ENCODE results near the gene AUTS2. TPM values are rescaled to one million over a fixed set of nuclear protein-coding genes. Genes with fewer than 3 reads are reported as not detected.

The AUTS2 gene
- total RNA-seq, 1 experiment from 2014 or later = 50.0 TPM

DNA sequence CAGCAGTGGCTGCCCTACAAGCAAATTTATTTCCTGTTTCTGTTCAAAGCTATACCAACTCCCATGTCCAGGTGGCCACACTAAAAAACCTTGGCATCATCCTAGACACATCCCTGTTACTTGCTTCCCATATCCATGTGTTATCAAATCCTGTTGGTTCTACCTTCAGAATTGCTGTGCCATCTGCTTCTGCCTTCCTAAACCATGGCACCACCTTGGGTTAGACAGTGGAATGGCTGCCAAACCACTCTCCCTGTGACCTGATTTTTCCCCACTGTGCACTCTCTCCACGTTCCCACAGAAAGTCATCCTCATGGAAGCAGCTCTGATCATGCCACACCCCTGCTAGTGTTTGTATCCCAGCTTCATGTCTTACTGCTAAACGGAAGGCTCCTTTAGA lies 836.1 kb downstream of the AUTS2 start:
- Mint-ChIP-seq H3K36me3 (no peaks in the 10 kb centered on the region), H3K27me3 (ENCODE audit: low read depth) (no peaks in the 10 kb centered on the region), H3K27ac (no peak overlapping the region), H3K4me1 (no peaks in the 10 kb centered on the region), H3K9me3 (no peaks in the 10 kb centered on the region), H3K4me3 (no peak overlapping the region)
- ATAC-seq (no peak), DNase-seq (ENCODE audit: low spot score) (no peak)
- ChIA-PET POLR2A (no interaction called here), CTCF (no interaction called here)
- no peak for TF ChIP-seq PRRX2 (CRISPR knock-in tag; IDR thresholded peaks at IDR 0.05)
- no peak for TF ChIP-seq GABPB1 (CRISPR knock-in tag; IDR thresholded peaks at IDR 0.05)
- TF ChIP-seq, protein P1, sequence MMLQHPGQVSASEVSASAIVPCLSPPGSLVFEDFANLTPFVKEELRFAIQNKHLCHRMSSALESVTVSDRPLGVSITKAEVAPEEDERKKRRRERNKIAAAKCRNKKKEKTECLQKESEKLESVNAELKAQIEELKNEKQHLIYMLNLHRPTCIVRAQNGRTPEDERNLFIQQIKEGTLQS (CRISPR knock-in tag; conservative IDR thresholded peaks at IDR 0.05) = no peak
- TF ChIP-seq ZNF138 (CRISPR knock-in tag; conservative IDR thresholded peaks at IDR 0.05) = no peak
- TF ChIP-seq, protein P2, sequence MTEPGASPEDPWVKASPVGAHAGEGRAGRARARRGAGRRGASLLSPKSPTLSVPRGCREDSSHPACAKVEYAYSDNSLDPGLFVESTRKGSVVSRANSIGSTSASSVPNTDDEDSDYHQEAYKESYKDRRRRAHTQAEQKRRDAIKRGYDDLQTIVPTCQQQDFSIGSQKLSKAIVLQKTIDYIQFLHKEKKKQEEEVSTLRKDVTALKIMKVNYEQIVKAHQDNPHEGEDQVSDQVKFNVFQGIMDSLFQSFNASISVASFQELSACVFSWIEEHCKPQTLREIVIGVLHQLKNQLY (CRISPR knock-in tag; IDR thresholded peaks at IDR 0.05) = no peak
- no peak for TF ChIP-seq EMX1 (CRISPR knock-in tag; IDR thresholded peaks at IDR 0.05)
- TF ChIP-seq, protein P3, sequence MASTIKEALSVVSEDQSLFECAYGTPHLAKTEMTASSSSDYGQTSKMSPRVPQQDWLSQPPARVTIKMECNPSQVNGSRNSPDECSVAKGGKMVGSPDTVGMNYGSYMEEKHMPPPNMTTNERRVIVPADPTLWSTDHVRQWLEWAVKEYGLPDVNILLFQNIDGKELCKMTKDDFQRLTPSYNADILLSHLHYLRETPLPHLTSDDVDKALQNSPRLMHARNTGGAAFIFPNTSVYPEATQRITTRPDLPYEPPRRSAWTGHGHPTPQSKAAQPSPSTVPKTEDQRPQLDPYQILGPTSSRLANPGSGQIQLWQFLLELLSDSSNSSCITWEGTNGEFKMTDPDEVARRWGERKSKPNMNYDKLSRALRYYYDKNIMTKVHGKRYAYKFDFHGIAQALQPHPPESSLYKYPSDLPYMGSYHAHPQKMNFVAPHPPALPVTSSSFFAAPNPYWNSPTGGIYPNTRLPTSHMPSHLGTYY (CRISPR knock-in tag; IDR thresholded peaks at IDR 0.05) = no peak
- TF ChIP-seq JAZF1 (CRISPR knock-in tag; IDR thresholded peaks at IDR 0.05) = no peak
- no peak for TF ChIP-seq ZNF232 (CRISPR knock-in tag; IDR thresholded peaks at IDR 0.05)
- TF ChIP-seq ZNF671 (CRISPR knock-in tag; IDR thresholded peaks at IDR 0.05) = no peak
- no peak for TF ChIP-seq CBFB (CRISPR knock-in tag; IDR thresholded peaks at IDR 0.05; ENCODE audit: low read depth)
- TF ChIP-seq ZNF263 (CRISPR knock-in tag; IDR thresholded peaks at IDR 0.05; ENCODE audit: low read depth) = no peak

DNA sequence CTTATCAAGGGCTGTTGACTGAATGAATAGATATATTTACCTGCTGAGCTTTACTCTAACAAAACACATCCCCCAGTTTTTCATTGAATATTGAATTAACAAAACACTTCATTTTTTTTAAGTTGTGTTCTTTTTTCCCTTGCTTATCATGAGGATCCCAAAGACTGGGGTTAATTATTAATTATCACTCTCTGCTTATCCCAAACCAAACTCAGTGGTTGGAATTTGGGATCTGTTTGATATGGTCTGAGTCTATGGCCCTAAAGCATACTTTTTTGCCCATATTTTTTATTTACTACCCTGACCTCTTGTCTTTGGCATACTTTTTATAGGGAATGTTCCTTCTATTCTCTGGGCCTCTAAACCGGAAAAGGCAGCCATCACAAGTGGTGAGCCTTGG lies 836.5 kb downstream of the AUTS2 start:
- Mint-ChIP-seq H3K9me3 (no peaks in the 10 kb centered on the region), H3K4me1 (no peaks in the 10 kb centered on the region), H3K27me3 (ENCODE audit: low read depth) (no peaks in the 10 kb centered on the region), H3K27ac (no peak overlapping the region), H3K4me3 (no peak overlapping the region), H3K36me3 (no peaks in the 10 kb centered on the region)
- DNase-seq (ENCODE audit: low spot score) (no peak), ATAC-seq (no peak)
- POLR2A ChIA-PET = no interaction called here
- CTCF ChIA-PET = no interaction called here
- TF ChIP-seq ZNF138 (CRISPR knock-in tag; conservative IDR thresholded peaks at IDR 0.05) = no peak
- TF ChIP-seq, protein P4, sequence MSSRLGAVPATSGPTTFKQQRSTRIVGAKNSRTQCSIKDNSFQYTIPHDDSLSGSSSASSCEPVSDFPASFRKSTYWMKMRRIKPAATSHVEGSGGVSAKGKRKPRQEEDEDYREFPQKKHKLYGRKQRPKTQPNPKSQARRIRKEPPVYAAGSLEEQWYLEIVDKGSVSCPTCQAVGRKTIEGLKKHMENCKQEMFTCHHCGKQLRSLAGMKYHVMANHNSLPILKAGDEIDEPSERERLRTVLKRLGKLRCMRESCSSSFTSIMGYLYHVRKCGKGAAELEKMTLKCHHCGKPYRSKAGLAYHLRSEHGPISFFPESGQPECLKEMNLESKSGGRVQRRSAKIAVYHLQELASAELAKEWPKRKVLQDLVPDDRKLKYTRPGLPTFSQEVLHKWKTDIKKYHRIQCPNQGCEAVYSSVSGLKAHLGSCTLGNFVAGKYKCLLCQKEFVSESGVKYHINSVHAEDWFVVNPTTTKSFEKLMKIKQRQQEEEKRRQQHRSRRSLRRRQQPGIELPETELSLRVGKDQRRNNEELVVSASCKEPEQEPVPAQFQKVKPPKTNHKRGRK (CRISPR knock-in tag; IDR thresholded peaks at IDR 0.05; ENCODE audit: borderline replicate concordance) = no peak
- no peak for TF ChIP-seq TCF7 (CRISPR knock-in tag; IDR thresholded peaks at IDR 0.05; ENCODE audit: low read depth)
- TF ChIP-seq, protein P5, sequence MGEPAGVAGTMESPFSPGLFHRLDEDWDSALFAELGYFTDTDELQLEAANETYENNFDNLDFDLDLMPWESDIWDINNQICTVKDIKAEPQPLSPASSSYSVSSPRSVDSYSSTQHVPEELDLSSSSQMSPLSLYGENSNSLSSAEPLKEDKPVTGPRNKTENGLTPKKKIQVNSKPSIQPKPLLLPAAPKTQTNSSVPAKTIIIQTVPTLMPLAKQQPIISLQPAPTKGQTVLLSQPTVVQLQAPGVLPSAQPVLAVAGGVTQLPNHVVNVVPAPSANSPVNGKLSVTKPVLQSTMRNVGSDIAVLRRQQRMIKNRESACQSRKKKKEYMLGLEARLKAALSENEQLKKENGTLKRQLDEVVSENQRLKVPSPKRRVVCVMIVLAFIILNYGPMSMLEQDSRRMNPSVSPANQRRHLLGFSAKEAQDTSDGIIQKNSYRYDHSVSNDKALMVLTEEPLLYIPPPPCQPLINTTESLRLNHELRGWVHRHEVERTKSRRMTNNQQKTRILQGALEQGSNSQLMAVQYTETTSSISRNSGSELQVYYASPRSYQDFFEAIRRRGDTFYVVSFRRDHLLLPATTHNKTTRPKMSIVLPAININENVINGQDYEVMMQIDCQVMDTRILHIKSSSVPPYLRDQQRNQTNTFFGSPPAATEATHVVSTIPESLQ (CRISPR knock-in tag; IDR thresholded peaks at IDR 0.05) = no peak
- TF ChIP-seq, protein P6, sequence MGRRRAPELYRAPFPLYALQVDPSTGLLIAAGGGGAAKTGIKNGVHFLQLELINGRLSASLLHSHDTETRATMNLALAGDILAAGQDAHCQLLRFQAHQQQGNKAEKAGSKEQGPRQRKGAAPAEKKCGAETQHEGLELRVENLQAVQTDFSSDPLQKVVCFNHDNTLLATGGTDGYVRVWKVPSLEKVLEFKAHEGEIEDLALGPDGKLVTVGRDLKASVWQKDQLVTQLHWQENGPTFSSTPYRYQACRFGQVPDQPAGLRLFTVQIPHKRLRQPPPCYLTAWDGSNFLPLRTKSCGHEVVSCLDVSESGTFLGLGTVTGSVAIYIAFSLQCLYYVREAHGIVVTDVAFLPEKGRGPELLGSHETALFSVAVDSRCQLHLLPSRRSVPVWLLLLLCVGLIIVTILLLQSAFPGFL (CRISPR knock-in tag; IDR thresholded peaks at IDR 0.05; ENCODE audit: borderline replicate concordance) = no peak
- TF ChIP-seq, protein P7, sequence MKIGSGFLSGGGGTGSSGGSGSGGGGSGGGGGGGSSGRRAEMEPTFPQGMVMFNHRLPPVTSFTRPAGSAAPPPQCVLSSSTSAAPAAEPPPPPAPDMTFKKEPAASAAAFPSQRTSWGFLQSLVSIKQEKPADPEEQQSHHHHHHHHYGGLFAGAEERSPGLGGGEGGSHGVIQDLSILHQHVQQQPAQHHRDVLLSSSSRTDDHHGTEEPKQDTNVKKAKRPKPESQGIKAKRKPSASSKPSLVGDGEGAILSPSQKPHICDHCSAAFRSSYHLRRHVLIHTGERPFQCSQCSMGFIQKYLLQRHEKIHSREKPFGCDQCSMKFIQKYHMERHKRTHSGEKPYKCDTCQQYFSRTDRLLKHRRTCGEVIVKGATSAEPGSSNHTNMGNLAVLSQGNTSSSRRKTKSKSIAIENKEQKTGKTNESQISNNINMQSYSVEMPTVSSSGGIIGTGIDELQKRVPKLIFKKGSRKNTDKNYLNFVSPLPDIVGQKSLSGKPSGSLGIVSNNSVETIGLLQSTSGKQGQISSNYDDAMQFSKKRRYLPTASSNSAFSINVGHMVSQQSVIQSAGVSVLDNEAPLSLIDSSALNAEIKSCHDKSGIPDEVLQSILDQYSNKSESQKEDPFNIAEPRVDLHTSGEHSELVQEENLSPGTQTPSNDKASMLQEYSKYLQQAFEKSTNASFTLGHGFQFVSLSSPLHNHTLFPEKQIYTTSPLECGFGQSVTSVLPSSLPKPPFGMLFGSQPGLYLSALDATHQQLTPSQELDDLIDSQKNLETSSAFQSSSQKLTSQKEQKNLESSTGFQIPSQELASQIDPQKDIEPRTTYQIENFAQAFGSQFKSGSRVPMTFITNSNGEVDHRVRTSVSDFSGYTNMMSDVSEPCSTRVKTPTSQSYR (CRISPR knock-in tag; IDR thresholded peaks at IDR 0.05) = no peak
- no peak for TF ChIP-seq ZNF671 (CRISPR knock-in tag; IDR thresholded peaks at IDR 0.05)
- TF ChIP-seq FOXP1 (CRISPR knock-in tag; IDR thresholded peaks at IDR 0.05; ENCODE audit: borderline replicate concordance) = no peak
- TF ChIP-seq, protein P8, sequence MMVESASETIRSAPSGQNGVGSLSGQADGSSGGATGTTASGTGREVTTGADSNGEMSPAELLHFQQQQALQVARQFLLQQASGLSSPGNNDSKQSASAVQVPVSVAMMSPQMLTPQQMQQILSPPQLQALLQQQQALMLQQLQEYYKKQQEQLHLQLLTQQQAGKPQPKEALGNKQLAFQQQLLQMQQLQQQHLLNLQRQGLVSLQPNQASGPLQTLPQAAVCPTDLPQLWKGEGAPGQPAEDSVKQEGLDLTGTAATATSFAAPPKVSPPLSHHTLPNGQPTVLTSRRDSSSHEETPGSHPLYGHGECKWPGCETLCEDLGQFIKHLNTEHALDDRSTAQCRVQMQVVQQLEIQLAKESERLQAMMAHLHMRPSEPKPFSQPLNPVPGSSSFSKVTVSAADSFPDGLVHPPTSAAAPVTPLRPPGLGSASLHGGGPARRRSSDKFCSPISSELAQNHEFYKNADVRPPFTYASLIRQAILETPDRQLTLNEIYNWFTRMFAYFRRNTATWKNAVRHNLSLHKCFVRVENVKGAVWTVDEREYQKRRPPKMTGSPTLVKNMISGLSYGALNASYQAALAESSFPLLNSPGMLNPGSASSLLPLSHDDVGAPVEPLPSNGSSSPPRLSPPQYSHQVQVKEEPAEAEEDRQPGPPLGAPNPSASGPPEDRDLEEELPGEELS (CRISPR knock-in tag; IDR thresholded peaks at IDR 0.05) = no peak
- TF ChIP-seq SMAD4 (CRISPR knock-in tag; IDR thresholded peaks at IDR 0.05) = no peak
- no peak for TF ChIP-seq ZNF232 (CRISPR knock-in tag; IDR thresholded peaks at IDR 0.05)
- TF ChIP-seq ATF1 (CRISPR knock-in tag; IDR thresholded peaks at IDR 0.05) = no peak
- TF ChIP-seq, protein P9, sequence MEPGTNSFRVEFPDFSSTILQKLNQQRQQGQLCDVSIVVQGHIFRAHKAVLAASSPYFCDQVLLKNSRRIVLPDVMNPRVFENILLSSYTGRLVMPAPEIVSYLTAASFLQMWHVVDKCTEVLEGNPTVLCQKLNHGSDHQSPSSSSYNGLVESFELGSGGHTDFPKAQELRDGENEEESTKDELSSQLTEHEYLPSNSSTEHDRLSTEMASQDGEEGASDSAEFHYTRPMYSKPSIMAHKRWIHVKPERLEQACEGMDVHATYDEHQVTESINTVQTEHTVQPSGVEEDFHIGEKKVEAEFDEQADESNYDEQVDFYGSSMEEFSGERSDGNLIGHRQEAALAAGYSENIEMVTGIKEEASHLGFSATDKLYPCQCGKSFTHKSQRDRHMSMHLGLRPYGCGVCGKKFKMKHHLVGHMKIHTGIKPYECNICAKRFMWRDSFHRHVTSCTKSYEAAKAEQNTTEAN (CRISPR knock-in tag; IDR thresholded peaks at IDR 0.05) = no peak
- no peak for TF ChIP-seq NFE2L1 (CRISPR knock-in tag; IDR thresholded peaks at IDR 0.05)
